RWPE1 (cell line): ENCODE results near the gene FBXO30.

Experiments
- CTCF ChIA-PET: fragments of 350-600 bp; sonication (Branson Sonifier 250); formaldehyde crosslinking; extraction: SDS; loops from one replicate; lab custom pipeline; 2021; lab: Yijun Ruan, JAX
- POLR2A ChIA-PET: fragments of 400-600 bp; formaldehyde crosslinking; extraction: SDS; loops from one replicate; lab custom pipeline; 2020; ENCODE audit warnings: antibody characterized with exemption; ENCODE audit not compliant: low non-redundant PET; lab: Yijun Ruan, JAX
- DNase-seq: peaks from one replicate; pipeline ENCODE4 v3.0.0; 2012; ENCODE audit warnings: low spot score
- H3K27ac ChIP-seq: fragments of 450-650 bp; 2 replicates; pipeline ENCODE4 v1.5.1; 2017
- TF ChIP-seq, protein P1 (sequence below): fragments of 450-650 bp; conservative IDR thresholded peaks from 2 replicates; pipeline ENCODE4 v1.5.1; 2017; ENCODE audit warnings: low read depth, mild to moderate bottlenecking

FBXO30 gene

GRCh38 chr6:145823328-145823944 lies 8.8 kb upstream of the FBXO30 start:
- TF ChIP-seq, protein P1, sequence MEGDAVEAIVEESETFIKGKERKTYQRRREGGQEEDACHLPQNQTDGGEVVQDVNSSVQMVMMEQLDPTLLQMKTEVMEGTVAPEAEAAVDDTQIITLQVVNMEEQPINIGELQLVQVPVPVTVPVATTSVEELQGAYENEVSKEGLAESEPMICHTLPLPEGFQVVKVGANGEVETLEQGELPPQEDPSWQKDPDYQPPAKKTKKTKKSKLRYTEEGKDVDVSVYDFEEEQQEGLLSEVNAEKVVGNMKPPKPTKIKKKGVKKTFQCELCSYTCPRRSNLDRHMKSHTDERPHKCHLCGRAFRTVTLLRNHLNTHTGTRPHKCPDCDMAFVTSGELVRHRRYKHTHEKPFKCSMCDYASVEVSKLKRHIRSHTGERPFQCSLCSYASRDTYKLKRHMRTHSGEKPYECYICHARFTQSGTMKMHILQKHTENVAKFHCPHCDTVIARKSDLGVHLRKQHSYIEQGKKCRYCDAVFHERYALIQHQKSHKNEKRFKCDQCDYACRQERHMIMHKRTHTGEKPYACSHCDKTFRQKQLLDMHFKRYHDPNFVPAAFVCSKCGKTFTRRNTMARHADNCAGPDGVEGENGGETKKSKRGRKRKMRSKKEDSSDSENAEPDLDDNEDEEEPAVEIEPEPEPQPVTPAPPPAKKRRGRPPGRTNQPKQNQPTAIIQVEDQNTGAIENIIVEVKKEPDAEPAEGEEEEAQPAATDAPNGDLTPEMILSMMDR = no peak
- H3K27ac ChIP-seq = no peak overlapping the region
- CTCF ChIA-PET = interaction anchor here (0.6 kb wide), 1 partner anchor 1538 kb away, joined by 4 read pairs; no protein-coding TSS in a partner anchor
- no peak for DNase-seq
- POLR2A ChIA-PET = no interaction called here

- TF ChIP-seq, protein P1 = no peak
- ChIA-PET POLR2A (no interaction called here), CTCF (interaction anchor here (0.7 kb wide), 1 partner anchor 670 kb away, joined by 4 read pairs; no protein-coding TSS in a partner anchor)
- H3K27ac ChIP-seq = no peak overlapping the region
- no peak for DNase-seq
Observed at GRCh38 chr6:145822456-145822855, 7.9 kb upstream of the FBXO30 start.

DNA sequence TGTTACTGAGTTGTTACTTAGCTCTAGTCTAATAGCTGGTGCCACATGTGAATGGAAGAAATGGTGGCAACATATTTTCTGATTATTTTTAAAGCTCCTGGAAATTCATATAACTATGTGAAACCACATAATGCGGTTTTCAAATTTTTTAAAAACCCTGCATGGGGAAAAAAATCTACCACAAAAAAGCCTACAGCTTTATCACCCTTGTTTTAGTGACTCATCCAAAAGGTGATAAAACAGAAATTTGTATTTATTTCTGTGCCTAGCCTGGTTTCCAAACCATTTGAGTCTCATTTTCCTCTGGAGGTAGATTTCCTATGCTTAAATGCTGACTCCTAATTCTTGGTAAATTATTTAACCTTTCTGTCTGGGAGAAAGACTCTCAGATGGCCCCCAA lies 5.4 kb upstream of the FBXO30 start:
- ChIA-PET POLR2A (no interaction called here), CTCF (interaction anchor here (0.5 kb wide), 1 partner anchor 533 kb away, joined by 4 read pairs; no protein-coding TSS in a partner anchor)
- TF ChIP-seq, protein P1 = no peak
- DNase-seq = no peak
- H3K27ac ChIP-seq = no peak overlapping the region

GRCh38 chr6:145818796-145819195 lies 4.2 kb upstream of the FBXO30 start:
- TF ChIP-seq, protein P1 = no peak

DNA sequence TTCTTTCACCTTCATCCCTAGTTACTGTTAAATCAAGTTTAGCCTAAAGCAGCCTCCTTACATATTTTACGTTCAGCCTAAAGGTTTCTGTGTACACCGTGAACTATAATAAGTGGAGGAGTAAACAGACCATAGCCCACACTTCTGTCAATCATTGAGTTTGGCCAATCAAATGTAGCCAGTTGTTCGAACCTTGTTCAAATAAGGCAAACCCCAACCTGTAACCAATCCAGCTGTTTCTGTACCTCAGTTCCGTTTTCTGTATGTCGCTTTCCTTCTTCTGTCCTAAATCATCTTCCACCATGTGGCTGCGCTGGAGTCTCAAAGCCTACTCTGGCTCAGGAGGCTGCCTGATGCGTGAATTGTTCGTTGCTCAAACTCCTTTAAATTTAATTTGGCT lies 1.8 kb upstream of the FBXO30 start:
- no peak overlapping the region for H3K27ac ChIP-seq
- TF ChIP-seq, protein P1 = no peak
- CTCF ChIA-PET = no interaction called here
- POLR2A ChIA-PET = no interaction called here
- no peak for DNase-seq

More at GRCh38 chr6:145818796-145819195, 4.2 kb upstream of the FBXO30 start:
- DNase-seq = no peak
- POLR2A ChIA-PET = no interaction called here
- CTCF ChIA-PET = no interaction called here
- no peak overlapping the region for H3K27ac ChIP-seq

- POLR2A ChIA-PET = interaction anchor here (0.7 to 2.6 kb wide), 2 partner anchors 80 to 1744 kb away, joined by 5 to 17 read pairs; partner anchors contain the start of gene EPM2A
- peak; percentile 31 for DNase-seq
- CTCF ChIA-PET = interaction anchor here (0.6 to 1.1 kb wide), 2 partner anchors 11 to 56 kb away, joined by 3 to 5 read pairs; no protein-coding TSS in a partner anchor
- peak overlapping the region; percentile 92 for H3K27ac ChIP-seq
- TF ChIP-seq, protein P1 = no peak
Observed at GRCh38 chr6:145815309-145816274, 997 bp upstream of the FBXO30 start.
